ENCODE data around the gene MYO5A.

The MYO5A gene

DNA sequence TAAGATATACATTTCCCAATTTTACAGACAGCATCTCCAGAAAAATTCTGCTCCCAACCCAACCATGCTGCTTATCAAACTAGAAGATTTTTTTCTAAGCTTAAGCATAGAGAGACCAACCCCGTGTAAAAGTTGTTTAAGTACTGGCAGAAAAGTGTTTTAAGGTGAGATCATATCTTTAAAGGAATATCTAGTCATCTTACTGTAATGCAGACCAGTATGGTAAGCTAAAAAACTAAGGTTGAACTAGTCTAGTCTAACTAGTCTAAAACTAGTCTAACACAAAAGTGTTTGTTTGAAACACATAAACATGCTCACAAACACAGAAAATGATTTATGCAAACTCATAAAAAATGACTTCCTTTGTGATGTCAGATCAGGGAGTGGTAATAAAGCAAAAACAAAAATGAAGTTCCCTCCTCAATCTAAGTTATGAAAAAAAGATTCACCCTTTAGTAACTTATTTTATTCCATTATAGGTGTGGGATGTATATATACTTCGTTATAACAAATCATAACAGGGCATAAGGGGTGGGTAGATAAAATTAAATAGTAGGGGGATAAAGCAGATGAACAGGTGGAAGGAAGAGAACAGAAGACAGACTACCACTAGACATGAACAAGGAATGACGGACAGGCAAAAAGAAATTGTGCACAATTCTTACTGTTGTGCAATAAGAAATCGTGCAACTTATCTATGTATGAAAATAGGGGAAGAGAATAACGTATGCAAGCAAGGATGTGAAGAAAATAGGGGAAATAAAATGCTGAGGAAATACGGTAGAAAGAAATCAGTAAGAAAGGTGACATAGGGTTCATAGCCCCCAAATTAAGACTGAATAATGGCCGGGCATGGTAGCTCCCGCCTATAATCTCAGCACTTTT lies 10.0 kb downstream of the MYO5A start:
- Histone ChIP-seq H3K27me3 (ENCODE audit: insufficient read depth, poor library complexity, severe bottlenecking) (no peaks in the 10 kb centered on the region), H3K27ac (replicated peaks) (peak overlapping the region; percentile 29), H3K4me3 (replicated peaks; ENCODE audit: insufficient read depth, low read length) (no peak overlapping the region)
- TF ChIP-seq, protein P1, sequence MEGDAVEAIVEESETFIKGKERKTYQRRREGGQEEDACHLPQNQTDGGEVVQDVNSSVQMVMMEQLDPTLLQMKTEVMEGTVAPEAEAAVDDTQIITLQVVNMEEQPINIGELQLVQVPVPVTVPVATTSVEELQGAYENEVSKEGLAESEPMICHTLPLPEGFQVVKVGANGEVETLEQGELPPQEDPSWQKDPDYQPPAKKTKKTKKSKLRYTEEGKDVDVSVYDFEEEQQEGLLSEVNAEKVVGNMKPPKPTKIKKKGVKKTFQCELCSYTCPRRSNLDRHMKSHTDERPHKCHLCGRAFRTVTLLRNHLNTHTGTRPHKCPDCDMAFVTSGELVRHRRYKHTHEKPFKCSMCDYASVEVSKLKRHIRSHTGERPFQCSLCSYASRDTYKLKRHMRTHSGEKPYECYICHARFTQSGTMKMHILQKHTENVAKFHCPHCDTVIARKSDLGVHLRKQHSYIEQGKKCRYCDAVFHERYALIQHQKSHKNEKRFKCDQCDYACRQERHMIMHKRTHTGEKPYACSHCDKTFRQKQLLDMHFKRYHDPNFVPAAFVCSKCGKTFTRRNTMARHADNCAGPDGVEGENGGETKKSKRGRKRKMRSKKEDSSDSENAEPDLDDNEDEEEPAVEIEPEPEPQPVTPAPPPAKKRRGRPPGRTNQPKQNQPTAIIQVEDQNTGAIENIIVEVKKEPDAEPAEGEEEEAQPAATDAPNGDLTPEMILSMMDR (IDR thresholded peaks at IDR 0.05; ENCODE audit: insufficient read depth, low read length), result no peak
- TF ChIP-seq GABPA (IDR thresholded peaks at IDR 0.05; ENCODE audit: low read depth) (no peak), POLR2AphosphoS5 (IDR thresholded peaks at IDR 0.05; ENCODE audit: low read depth) (no peak), SPI1 (IDR thresholded peaks at IDR 0.05; ENCODE audit: borderline replicate concordance, low read depth) (peak; percentile 87; the same call in 1 of the 2 replicates)
- TF ChIP-seq, protein P2, sequence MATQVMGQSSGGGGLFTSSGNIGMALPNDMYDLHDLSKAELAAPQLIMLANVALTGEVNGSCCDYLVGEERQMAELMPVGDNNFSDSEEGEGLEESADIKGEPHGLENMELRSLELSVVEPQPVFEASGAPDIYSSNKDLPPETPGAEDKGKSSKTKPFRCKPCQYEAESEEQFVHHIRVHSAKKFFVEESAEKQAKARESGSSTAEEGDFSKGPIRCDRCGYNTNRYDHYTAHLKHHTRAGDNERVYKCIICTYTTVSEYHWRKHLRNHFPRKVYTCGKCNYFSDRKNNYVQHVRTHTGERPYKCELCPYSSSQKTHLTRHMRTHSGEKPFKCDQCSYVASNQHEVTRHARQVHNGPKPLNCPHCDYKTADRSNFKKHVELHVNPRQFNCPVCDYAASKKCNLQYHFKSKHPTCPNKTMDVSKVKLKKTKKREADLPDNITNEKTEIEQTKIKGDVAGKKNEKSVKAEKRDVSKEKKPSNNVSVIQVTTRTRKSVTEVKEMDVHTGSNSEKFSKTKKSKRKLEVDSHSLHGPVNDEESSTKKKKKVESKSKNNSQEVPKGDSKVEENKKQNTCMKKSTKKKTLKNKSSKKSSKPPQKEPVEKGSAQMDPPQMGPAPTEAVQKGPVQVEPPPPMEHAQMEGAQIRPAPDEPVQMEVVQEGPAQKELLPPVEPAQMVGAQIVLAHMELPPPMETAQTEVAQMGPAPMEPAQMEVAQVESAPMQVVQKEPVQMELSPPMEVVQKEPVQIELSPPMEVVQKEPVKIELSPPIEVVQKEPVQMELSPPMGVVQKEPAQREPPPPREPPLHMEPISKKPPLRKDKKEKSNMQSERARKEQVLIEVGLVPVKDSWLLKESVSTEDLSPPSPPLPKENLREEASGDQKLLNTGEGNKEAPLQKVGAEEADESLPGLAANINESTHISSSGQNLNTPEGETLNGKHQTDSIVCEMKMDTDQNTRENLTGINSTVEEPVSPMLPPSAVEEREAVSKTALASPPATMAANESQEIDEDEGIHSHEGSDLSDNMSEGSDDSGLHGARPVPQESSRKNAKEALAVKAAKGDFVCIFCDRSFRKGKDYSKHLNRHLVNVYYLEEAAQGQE (IDR thresholded peaks at IDR 0.05; ENCODE audit: insufficient replicate concordance, low read depth), result no peak
- peak; percentile 47 to 66 for DNase-seq (ENCODE audit: low read depth in 1 of 2, low spot score in 1 of 2)

DNA sequence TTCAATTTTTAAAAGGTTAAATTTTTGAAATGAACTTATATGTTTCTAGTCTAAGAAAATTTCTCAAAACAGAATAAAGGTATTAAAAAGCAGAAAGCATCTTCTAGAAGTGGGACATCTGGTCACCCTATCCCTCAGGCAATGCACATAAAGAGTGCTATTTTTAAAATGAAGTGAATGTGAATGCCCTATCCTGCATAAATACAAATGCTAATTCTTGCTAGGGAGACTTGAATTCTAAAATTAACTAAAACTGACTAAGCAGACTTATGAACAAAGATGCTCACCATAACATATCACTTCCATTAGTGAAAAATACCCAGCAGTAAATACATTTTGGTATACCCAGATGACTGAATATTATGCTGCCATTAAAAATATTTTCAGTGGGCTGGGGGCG lies 11.7 kb downstream of the MYO5A start:
- Histone ChIP-seq H3K27ac (replicated peaks) (no peak overlapping the region), H3K4me3 (replicated peaks; ENCODE audit: insufficient read depth, low read length) (no peak overlapping the region), H3K27me3 (ENCODE audit: insufficient read depth, poor library complexity, severe bottlenecking) (no peaks in the 10 kb centered on the region)
- TF ChIP-seq, protein P1 (IDR thresholded peaks at IDR 0.05; ENCODE audit: insufficient read depth, low read length), result no peak
- TF ChIP-seq SPI1 (IDR thresholded peaks at IDR 0.05; ENCODE audit: borderline replicate concordance, low read depth), result no peak
- TF ChIP-seq GABPA (IDR thresholded peaks at IDR 0.05; ENCODE audit: low read depth), result no peak
- TF ChIP-seq, protein P2 (IDR thresholded peaks at IDR 0.05; ENCODE audit: insufficient replicate concordance, low read depth), result no peak
- no peak for TF ChIP-seq POLR2AphosphoS5 (IDR thresholded peaks at IDR 0.05; ENCODE audit: low read depth)
- DNase-seq (ENCODE audit: low read depth in 1 of 2, low spot score in 1 of 2), result no peak

DNA sequence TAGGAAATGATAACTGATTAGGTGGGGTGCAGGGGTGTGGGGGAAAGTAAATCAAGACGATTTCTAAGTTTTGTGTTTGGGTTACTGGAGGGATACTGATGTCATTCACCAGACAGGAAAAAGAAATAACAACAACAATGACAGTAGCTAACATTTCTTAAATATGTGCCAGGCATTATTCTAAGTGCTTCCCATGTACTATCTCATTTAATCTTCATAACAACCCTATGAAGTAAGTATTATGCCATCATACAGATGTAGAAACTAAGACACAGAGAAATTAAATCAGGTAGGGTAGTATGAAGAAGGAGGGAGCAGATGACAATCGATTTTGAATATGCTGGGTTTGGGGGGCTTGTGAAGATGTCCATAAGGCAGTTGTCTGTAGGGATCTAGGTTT lies 13.3 kb downstream of the MYO5A start:
- Histone ChIP-seq H3K27me3 (ENCODE audit: insufficient read depth, poor library complexity, severe bottlenecking) (no peaks in the 10 kb centered on the region), H3K27ac (replicated peaks) (no peak overlapping the region), H3K4me3 (replicated peaks; ENCODE audit: insufficient read depth, low read length) (no peak overlapping the region)
- TF ChIP-seq POLR2AphosphoS5 (IDR thresholded peaks at IDR 0.05; ENCODE audit: low read depth), result no peak
- TF ChIP-seq, protein P1 (IDR thresholded peaks at IDR 0.05; ENCODE audit: insufficient read depth, low read length), result no peak
- no peak for TF ChIP-seq GABPA (IDR thresholded peaks at IDR 0.05; ENCODE audit: low read depth)
- TF ChIP-seq SPI1 (IDR thresholded peaks at IDR 0.05; ENCODE audit: borderline replicate concordance, low read depth), result no peak
- TF ChIP-seq, protein P2 (IDR thresholded peaks at IDR 0.05; ENCODE audit: insufficient replicate concordance, low read depth), result no peak
- DNase-seq (ENCODE audit: low read depth in 1 of 2, low spot score in 1 of 2), result no peak
